T-helper 17 cell (primary cell): ENCODE data around the gene CBR1. TPM values are rescaled to one million over a fixed set of nuclear protein-coding genes. Genes with fewer than 3 reads are reported as not detected.

Experiments
- ATAC-seq: fragments of 150-1000 bp; cut with Tn5 transposase; 2 replicates; pipeline ENCODE4 v1.10.0; 2021; ENCODE audit warnings: mild to moderate bottlenecking, moderate library complexity
- DNase-seq, 3 donors: peaks; one replicate each; pipeline versions ENCODE4 v3.0.0 to v3.0.0-alpha.2; 2020 to 2021
- H3K9me3 ChIP-seq: one replicate; pipeline ENCODE4 v1.7.0; 2013; ENCODE audit warnings: low read length, mild to moderate bottlenecking; ENCODE audit not compliant: control insufficient read depth, poor library complexity, severe bottlenecking
- H3K27ac Mint-ChIP-seq: one replicate; pipeline ENCODE4 v1.8.0; 2022; ENCODE audit warnings: mild to moderate bottlenecking, moderate library complexity, mixed read lengths
- H3K27me3 Mint-ChIP-seq: one replicate; pipeline ENCODE4 v1.8.0; 2022; ENCODE audit warnings: mixed read lengths
- H3K36me3 Mint-ChIP-seq: one replicate; pipeline ENCODE4 v1.8.0; 2022; ENCODE audit warnings: low read depth, mixed read lengths
- H3K4me1 Mint-ChIP-seq: one replicate; pipeline ENCODE4 v1.8.0; 2022; ENCODE audit warnings: mild to moderate bottlenecking, mixed read lengths
- H3K4me3 Mint-ChIP-seq: one replicate; pipeline ENCODE4 v1.8.0; 2022; ENCODE audit warnings: mild to moderate bottlenecking, moderate library complexity, mixed read lengths
- total RNA-seq, 4 donors: library from RNA in 2 of 4; stranded (reverse) in 2 of 4; gene quantifications; one replicate each; pipeline ENCODE4 v1.2.3 and lab custom pipeline; 2022 to 2026

The CBR1 gene
- total RNA-seq = 1 to 10 TPM; 4.2 to 6.3 TPM
- total RNA-seq (lab: John Stamatoyannopoulos, UW) = 6.1 to 18.3 reads per million in 2 donors

DNA sequence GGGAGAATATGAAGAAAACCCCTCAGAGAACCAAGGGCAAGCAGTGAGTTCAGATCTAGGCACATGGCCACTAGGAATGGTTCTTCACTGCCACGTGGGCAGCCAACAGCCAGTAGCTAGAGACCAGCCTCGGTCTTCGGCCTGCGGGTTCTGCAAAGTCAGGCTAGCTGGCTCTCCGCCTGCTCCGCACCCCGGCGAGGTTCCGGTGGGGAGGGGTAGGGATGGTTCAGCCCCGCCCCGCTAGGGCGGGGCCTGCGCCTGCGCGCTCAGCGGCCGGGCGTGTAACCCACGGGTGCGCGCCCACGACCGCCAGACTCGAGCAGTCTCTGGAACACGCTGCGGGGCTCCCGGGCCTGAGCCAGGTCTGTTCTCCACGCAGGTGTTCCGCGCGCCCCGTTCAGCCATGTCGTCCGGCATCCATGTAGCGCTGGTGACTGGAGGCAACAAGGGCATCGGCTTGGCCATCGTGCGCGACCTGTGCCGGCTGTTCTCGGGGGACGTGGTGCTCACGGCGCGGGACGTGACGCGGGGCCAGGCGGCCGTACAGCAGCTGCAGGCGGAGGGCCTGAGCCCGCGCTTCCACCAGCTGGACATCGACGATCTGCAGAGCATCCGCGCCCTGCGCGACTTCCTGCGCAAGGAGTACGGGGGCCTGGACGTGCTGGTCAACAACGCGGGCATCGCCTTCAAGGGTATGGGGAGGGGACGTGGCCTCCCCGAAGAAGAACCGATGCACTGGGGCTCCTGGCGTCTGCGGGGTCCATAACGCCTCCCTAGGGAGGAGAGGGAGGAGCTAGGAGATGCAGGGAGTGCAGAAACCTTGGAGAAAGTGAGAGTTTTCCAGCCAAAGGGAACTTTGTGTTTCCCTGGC lies at the start of gene CBR1:
Gene CBR1, plus strand, starts transcription at position 312 of the 871 bp plus-strand sequence. Its CDS starts 92 bp downstream, at position 404.
- Mint-ChIP-seq H3K4me3 (peak within 1 kb of the TSS; percentile 89), H3K27ac (peak within 1 kb of the TSS; percentile 4), H3K36me3 (peaks cover 7% of the 10 kb centered on the region), H3K27me3 (peaks cover 7% of the 10 kb centered on the region), H3K4me1 (peaks cover 23% of the 10 kb centered on the region)
- ATAC-seq (peak; percentile 96), DNase-seq (peak; percentile 62 to 78 (median 78))
- H3K9me3 ChIP-seq = no peaks in the 10 kb centered on the region

DNA sequence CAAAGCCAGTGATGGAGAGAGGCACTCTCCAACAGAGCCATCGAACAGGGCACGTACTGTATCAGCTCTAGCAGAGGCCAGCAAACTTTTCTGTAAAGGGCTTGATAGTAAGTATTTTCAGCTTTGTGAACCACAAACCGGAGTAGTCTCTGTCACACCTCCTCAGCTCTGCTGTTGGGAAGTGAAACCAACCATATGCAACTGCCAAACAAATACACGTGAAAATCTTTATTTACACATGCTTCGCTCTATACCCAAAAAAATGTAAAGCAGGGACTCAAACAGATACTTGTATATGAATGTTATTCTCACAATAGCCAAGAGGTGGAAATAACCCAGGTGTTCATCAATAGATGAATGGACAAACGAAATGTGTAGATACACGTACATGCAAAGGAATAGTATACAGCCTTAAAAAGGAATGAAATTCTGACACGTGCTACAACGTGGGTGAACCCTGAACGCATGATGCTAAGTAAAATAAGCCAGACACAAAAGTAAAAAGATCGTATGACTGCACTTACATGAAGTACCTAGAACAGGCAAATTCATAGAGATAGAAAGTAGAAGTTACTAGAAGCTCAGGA lies 48.5 kb upstream of the CBR1 start:
- Mint-ChIP-seq H3K4me1 (no peaks in the 10 kb centered on the region), H3K4me3 (no peak overlapping the region), H3K36me3 (no peaks in the 10 kb centered on the region), H3K27ac (no peak overlapping the region), H3K27me3 (peaks cover 14% of the 10 kb centered on the region)
- no peak for ATAC-seq
- DNase-seq = no peak
- H3K9me3 ChIP-seq = no peaks in the 10 kb centered on the region

DNA sequence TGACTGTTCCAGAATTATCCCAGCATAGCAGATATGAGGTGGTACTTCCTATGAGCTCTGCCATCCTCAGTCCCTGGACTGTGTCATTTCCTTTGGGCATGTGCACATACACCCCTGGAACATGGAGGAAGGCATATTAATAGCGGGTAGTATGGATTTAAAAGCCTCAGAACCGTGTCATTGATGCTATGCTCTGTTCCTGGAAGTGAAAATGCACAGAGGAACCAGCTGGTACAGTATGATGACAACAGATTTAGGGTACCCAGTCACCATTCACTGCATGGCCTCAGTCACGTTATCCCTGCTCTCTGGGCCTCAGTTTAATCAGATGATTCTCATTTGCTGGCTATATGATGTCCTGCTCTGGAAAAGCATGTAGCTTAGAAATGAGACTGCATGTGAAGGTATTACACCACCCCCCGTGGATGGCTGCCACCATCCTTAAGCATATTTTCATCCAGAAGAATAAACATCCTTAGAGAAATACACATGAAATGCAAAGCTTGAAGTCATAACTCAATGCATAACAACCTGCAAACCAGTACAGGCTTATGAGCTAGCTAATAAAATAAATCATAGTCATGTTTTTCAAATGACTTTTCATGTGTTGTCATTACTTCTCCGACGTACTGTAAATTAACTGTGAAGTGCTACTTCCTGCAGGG lies 47.3 kb upstream of the CBR1 start:
- Mint-ChIP-seq H3K4me3 (no peak overlapping the region), H3K36me3 (no peaks in the 10 kb centered on the region), H3K27me3 (peaks cover 7% of the 10 kb centered on the region), H3K27ac (no peak overlapping the region), H3K4me1 (no peaks in the 10 kb centered on the region)
- H3K9me3 ChIP-seq = no peaks in the 10 kb centered on the region
- DNase-seq = no peak
- no peak for ATAC-seq

DNA sequence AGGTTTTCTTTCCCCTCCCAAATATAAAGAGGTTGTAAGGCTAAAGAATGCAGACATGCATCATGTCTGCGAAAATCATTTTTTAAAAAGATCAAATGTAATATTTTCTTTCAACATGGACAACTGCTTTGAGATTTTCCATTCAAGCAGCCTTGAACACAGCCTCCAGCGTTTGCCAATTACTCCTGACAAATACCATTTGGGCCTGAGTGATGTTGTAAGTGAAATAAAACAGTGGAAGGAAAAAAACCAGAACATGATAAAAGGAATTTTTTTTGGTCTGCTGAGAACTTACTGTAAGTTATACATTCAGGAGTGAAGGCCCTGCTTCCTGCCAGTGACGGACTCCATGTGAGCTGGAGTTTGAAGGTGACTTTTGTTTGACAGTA lies 46.7 kb upstream of the CBR1 start:
- Mint-ChIP-seq H3K36me3 (no peaks in the 10 kb centered on the region), H3K27me3 (peaks cover 2% of the 10 kb centered on the region), H3K4me3 (no peak overlapping the region), H3K4me1 (no peaks in the 10 kb centered on the region), H3K27ac (no peak overlapping the region)
- no peak for DNase-seq
- no peak for ATAC-seq
- H3K9me3 ChIP-seq = no peaks in the 10 kb centered on the region

DNA sequence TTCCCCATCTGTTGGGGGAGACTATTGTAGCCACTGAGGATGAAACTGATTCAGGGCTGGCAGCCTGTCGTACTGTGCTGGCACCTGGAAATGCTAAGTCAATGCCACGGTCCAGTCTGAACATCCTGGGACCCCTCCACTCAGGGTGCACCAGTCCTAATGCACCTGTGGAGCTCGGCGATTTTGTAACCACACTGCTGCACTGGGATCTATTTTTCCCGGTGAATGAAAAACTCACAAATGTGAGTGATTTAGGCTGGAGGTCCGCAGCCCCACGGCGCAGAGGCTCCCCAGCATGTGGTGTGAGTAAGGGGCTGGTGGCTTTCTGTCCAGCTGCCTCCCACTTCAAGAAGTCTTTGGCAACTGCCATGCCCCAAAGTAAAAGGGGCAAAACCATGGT lies 45.0 kb upstream of the CBR1 start:
- Mint-ChIP-seq H3K4me3 (no peak overlapping the region), H3K27ac (no peak overlapping the region), H3K4me1 (peaks cover 4% of the 10 kb centered on the region), H3K36me3 (peaks cover 2% of the 10 kb centered on the region), H3K27me3 (no peaks in the 10 kb centered on the region)
- no peaks in the 10 kb centered on the region for H3K9me3 ChIP-seq
- ATAC-seq (no peak), DNase-seq (no peak)

DNA sequence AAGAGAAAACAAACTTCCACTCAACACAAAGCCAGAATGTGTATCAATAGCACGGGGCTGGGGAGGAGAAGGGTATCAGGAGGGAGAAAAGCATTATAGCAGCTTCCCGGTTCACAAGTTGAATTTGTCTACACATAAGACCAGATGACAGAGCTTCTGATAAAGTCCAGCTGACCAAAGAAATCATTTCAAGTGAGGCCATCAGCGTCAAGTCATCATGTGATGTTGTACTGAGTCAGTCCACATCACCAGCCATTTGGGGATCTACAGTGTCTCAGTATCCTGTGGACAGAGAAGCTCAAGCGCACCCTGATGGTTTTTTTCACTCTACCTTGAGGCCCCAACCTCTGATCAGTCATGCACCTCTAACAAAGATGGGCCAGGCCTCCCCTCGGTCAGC lies 42.5 kb upstream of the CBR1 start:
- DNase-seq (no peak), ATAC-seq (no peak)
- H3K4me3 Mint-ChIP-seq = no peak overlapping the region
- H3K4me1 Mint-ChIP-seq = peaks cover 4% of the 10 kb centered on the region
- no peak overlapping the region for H3K27ac Mint-ChIP-seq
- no peaks in the 10 kb centered on the region for H3K27me3 Mint-ChIP-seq
- peaks cover 2% of the 10 kb centered on the region for H3K36me3 Mint-ChIP-seq
- no peaks in the 10 kb centered on the region for H3K9me3 ChIP-seq

DNA sequence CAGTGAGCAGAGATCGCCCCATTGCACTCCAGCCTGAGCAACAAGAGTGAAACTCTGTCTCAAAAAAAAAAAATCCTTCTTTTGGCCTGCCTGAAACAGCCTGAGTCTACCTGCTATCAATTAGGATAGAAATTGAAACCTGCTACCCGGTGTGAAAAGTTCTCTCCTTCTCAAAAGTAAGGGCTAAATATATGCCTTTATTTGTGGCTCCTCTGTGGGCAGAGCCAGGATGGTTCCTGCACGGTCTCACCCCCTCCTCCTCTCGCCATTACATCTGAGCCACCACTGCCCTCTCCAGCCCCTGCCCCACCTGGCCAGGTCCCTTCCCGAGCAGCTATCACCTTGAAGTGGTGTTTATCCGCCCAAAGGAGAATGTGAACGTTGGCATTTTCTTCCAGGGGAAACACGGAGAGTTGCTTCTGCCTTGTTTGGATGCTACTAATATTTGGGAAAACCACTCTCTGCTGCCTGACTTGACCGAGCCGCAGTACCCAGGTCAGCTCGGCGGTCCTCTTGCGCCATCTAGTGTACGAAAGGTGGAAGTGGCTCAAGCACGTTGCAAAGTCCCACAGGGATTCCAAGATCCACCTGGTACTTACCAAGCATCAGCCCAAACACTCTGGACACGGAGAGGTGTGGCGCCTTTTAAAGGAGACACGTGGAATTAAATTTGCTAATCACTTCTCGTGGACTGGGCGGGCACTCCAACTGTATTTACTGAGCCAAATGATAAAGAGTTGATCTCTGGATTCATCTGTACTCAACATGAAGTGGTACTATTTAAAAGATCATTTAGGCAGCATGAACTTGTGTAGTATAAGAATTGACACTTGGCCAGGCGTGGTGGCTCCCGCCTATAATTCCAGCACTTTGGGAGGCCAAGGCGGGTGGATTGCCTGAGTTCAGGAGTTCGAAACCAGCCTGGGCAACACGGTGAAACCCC lies 41.4 kb upstream of the CBR1 start:
- peaks cover 4% of the 10 kb centered on the region for H3K4me1 Mint-ChIP-seq

DNA sequence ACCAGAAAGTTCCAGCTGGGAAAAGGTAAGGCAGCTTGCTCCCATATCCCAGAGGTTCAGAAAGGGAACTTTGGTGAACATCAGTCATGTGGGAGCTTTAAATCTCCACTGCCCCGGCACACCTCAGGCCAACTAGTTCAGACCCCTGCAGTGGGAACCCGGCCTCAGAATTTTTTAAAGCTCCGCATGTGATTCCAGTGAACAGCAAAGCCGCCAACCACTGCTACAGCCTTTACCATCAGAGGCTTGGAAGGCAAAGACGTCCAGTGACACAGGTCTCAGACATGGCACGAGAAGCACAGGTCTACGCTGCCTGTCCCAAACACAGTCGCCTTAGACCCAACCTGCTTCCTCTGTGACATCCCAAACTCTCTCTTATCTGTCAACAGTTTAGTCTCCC lies 40.5 kb upstream of the CBR1 start:
- Mint-ChIP-seq H3K4me1 (peaks cover 4% of the 10 kb centered on the region), H3K27me3 (no peaks in the 10 kb centered on the region), H3K4me3 (no peak overlapping the region), H3K36me3 (peaks cover 2% of the 10 kb centered on the region), H3K27ac (no peak overlapping the region)
- DNase-seq = no peak
- ATAC-seq = no peak
- H3K9me3 ChIP-seq = no peaks in the 10 kb centered on the region

More for the DNA sequence above, 41.4 kb upstream of the CBR1 start:
- DNase-seq (peak; percentile 37 to 54 (median 47)), ATAC-seq (peak; percentile 90)
- Mint-ChIP-seq H3K4me3 (peak overlapping the region; percentile 31), H3K36me3 (peaks cover 2% of the 10 kb centered on the region), H3K27me3 (no peaks in the 10 kb centered on the region), H3K27ac (no peak overlapping the region)
- H3K9me3 ChIP-seq = no peaks in the 10 kb centered on the region

DNA sequence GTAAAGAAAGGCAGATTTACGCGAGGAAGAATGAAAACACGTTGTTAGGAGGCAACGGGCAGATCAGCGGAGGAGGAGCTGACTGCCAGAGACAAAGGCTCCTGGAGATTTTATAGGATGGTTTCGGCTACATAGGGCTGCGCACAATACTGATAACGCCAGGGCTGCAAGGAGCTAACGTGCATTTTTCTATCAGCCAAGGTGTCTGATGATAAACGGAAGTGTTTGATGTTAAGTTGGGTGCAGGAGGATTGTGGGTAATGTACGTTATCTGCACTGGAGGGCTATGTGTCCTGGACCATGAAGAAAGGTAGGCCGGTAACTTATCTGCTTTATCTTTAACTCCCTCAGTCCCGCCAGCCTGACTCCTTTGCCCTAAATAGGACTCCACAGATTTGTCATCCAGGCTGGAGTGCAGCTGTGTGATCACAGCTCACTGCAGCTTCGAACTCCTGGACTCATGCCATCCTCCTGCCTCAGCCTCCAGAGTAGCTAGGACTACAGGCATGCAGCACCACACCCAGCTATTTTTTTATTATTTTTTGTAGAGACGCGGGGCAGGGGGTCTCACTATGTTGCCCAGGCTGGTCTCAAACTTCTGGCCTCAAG lies 39.1 kb upstream of the CBR1 start:
- Mint-ChIP-seq H3K4me1 (peaks cover 4% of the 10 kb centered on the region), H3K36me3 (peaks cover 5% of the 10 kb centered on the region), H3K4me3 (no peak overlapping the region), H3K27ac (no peak overlapping the region), H3K27me3 (no peaks in the 10 kb centered on the region)
- H3K9me3 ChIP-seq = no peaks in the 10 kb centered on the region
- ATAC-seq (no peak), DNase-seq (no peak)

DNA sequence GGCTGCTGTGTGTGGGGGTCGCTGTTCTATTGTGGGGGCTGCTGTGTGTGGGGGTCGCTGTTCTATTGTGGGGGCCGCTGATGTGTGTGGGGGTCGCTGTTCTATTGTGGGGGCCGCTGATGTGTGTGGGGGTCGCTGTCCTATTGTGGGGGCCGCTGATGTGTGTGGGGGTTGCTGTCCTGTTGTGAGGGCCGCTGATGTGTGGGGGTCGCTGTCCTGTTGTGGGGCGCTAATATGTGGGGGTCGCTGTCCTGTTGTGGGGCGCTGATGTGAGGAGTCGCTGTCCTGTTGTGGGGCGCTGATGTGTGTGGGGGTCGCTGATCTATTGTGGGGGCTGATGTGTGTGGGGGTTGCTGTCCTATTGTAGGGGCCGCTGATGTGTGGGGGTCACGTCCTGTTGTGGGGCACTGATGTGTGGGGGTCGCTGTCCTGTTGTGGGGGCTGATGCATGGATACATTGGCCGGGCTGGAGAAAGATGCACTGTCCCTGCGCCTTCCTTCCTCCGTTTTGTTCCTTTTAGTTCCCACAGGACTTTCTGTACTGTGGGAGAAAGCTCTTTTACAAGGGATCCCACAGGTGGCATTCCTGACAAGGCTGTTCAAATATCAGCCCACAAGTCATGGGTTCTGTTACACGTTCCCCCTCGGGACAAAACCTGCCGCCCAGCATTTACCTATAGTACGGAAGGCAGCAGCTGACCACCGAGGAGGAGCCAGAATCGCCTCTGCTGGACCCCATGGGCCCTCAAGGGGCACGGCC lies 37.0 kb upstream of the CBR1 start:
- peaks cover 8% of the 10 kb centered on the region for H3K36me3 Mint-ChIP-seq
- H3K27ac Mint-ChIP-seq = no peak overlapping the region
- no peaks in the 10 kb centered on the region for H3K27me3 Mint-ChIP-seq
- DNase-seq (no peak), ATAC-seq (no peak)
- no peak overlapping the region for H3K4me3 Mint-ChIP-seq
- H3K4me1 Mint-ChIP-seq = peaks cover 7% of the 10 kb centered on the region
- H3K9me3 ChIP-seq = no peaks in the 10 kb centered on the region

DNA sequence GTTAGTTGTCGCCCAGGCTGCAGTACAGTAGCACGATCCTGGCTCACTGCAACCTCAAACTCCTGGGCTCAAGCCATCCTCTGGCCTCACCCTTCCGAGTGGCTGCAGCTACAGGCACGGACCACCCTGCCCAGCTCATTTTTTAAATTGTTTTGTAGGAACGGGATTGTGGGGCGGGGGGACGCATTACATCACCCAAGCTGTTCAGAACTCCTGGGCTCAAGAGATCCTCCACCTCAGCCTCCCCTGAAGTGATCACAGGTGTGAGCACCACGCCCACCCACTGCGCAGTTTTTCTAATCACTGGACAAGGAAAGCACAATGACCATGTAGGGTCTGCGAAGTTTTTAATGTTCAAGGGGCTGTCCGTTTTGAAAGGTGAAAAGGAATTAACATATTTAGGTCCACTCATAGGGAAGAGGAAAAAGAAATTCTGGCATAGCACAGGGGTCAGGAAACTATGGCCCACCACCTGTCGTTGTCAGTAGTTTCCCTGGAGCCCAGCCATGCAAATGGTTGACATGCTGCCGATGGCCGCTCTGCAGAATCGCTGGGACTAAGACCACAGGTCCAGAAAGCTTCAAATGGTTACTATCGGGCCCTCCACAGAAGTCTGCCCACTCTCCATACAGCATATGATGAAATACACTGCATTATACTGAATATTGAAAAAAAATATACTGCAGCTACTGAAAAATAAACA lies 35.5 kb upstream of the CBR1 start:
- H3K4me3 Mint-ChIP-seq = no peak overlapping the region
- ATAC-seq = no peak
- DNase-seq = no peak
- no peaks in the 10 kb centered on the region for H3K9me3 ChIP-seq
- peaks cover 2% of the 10 kb centered on the region for H3K4me1 Mint-ChIP-seq
- H3K27ac Mint-ChIP-seq = no peak overlapping the region
- H3K36me3 Mint-ChIP-seq = peaks cover 17% of the 10 kb centered on the region
- no peaks in the 10 kb centered on the region for H3K27me3 Mint-ChIP-seq
